Neuron (in vitro differentiated cells): ENCODE measurements around the gene CTIF.
"Not testable (repeated sequence)": the region's sequence is repeated elsewhere in the genome, so short reads cannot be mapped to it uniquely, and the experiment has no call there.

ENCODE experiments used
- H2AFZ ChIP-seq: one replicate; pipeline ENCODE4 v1.6.1; 2013; ENCODE audit warnings: low read depth, mild to moderate bottlenecking, inconsistent platforms, low read length, moderate library complexity
- H3K27me3 ChIP-seq: one replicate; pipeline ENCODE4 v1.6.1; 2013; ENCODE audit warnings: low read length; ENCODE audit not compliant: insufficient read depth
- H3K36me3 ChIP-seq: one replicate; pipeline ENCODE4 v1.6.1; 2013; ENCODE audit warnings: low read length; ENCODE audit not compliant: insufficient read depth
- H3K4me1 ChIP-seq: one replicate; pipeline ENCODE4 v1.6.1; 2013; ENCODE audit warnings: low read length; ENCODE audit not compliant: insufficient read depth
- H3K4me3 ChIP-seq: 2 replicates; pipeline ENCODE4 v1.5.1; 2013; ENCODE audit warnings: mild to moderate bottlenecking, low read length, moderate library complexity
- H3K9me3 ChIP-seq: one replicate; pipeline ENCODE4 v1.6.1; 2013; ENCODE audit warnings: low read length

CTIF gene

DNA sequence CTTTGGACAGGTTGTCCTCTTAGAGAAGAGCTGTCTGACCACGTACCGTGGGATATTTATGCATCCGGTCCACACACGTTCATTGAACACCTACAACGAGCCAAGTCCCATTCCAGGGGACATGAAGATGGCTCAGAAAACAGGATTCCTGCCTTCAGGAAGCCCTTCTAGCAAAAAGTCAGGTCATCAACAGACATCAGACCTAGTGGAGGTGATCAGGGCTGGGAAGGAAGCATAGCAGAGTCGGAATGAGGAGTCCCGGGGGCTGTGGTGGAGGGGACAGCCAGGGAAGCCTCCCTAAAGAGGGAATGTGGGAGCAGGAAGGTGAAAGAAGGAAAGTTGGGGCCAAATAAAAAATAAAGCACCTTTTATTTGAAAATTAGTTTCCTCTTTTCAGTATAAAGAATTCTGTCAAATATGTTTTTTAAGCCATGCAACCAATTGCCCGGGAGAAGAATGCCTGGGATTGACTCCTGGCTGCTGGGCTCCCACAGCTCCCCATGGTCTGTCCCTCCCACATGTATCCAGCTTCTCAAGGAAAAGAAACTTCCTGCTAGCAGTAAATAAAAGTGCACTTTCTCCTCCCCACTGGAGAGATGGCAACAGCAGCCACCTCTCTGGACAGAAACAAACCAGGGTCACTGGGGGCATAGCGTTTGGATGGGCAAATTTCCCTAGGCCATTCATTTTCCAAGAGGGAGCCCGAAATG is 267.1 kb downstream of the CTIF start:
- Histone ChIP-seq H3K36me3 (no peaks in the 10 kb centered on the region), H3K4me1 (peaks cover 10% of the 10 kb centered on the region), H3K4me3 (no peak overlapping the region), H3K9me3 (no peaks in the 10 kb centered on the region), H3K27me3 (no peaks in the 10 kb centered on the region), H2AFZ (no peak overlapping the region)

- Histone ChIP-seq H2AFZ (no peak overlapping the region), H3K9me3 (no peaks in the 10 kb centered on the region), H3K4me3 (no peak overlapping the region), H3K4me1 (peaks cover 10% of the 10 kb centered on the region), H3K27me3 (no peaks in the 10 kb centered on the region), H3K36me3 (no peaks in the 10 kb centered on the region)
Measured at GRCh38 chr18:48806551-48807261, 267.9 kb downstream of the CTIF start.

DNA sequence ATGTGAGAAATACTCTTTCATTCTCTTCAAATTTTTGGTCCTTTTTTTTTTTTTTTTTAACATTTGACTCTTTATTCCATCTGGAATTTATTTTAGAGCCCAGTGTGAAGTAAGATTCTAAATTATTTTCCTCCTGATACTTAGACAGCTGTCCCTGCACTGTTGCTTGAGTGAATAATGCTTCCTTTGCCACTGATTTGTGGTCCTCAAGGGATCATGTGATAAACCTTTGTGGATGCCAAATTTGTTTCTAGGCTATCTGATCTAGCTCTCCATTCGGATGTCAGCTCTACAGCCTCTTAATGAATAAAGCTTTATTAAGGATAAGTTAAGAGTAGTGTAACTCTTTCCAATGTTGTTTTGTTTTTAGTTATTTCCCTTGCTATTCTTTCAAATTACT is 269.6 kb downstream of the CTIF start:
- Histone ChIP-seq H3K36me3 (no peaks in the 10 kb centered on the region), H3K4me3 (no peak overlapping the region), H2AFZ (no peak overlapping the region)

GRCh38 chr18:48809365-48809764 is 270.5 kb downstream of the CTIF start:
- no peak overlapping the region for H3K4me3 ChIP-seq

More for the DNA sequence above, 269.6 kb downstream of the CTIF start:
- Histone ChIP-seq H3K9me3 (no peaks in the 10 kb centered on the region), H3K4me1 (peaks cover 6% of the 10 kb centered on the region), H3K27me3 (no peaks in the 10 kb centered on the region)

GRCh38 chr18:48810805-48811204 is 272.0 kb downstream of the CTIF start:
- Histone ChIP-seq H3K36me3 (no peaks in the 10 kb centered on the region), H3K9me3 (no peaks in the 10 kb centered on the region), H3K4me3 (no peak overlapping the region), H3K27me3 (no peaks in the 10 kb centered on the region), H2AFZ (no peak overlapping the region), H3K4me1 (peaks cover 6% of the 10 kb centered on the region)

More at GRCh38 chr18:48809365-48809764, 270.5 kb downstream of the CTIF start:
- H2AFZ ChIP-seq: no peak overlapping the region
- peaks cover 6% of the 10 kb centered on the region for H3K4me1 ChIP-seq
- H3K36me3 ChIP-seq: no peaks in the 10 kb centered on the region
- H3K27me3 ChIP-seq: no peaks in the 10 kb centered on the region
- H3K9me3 ChIP-seq: no peaks in the 10 kb centered on the region

GRCh38 chr18:48811401-48811800 is 272.6 kb downstream of the CTIF start:
- Histone ChIP-seq H3K36me3 (no peaks in the 10 kb centered on the region), H3K27me3 (no peaks in the 10 kb centered on the region), H3K4me1 (peaks cover 6% of the 10 kb centered on the region), H3K9me3 (no peaks in the 10 kb centered on the region), H2AFZ (no peak overlapping the region), H3K4me3 (no peak overlapping the region)

- not testable (repeated sequence) for H3K4me3 ChIP-seq, H2AFZ ChIP-seq, H3K4me1 ChIP-seq, H3K27me3 ChIP-seq, H3K9me3 ChIP-seq, H3K36me3 ChIP-seq
Measured at GRCh38 chr18:48811977-48812451, 273.2 kb downstream of the CTIF start.

DNA sequence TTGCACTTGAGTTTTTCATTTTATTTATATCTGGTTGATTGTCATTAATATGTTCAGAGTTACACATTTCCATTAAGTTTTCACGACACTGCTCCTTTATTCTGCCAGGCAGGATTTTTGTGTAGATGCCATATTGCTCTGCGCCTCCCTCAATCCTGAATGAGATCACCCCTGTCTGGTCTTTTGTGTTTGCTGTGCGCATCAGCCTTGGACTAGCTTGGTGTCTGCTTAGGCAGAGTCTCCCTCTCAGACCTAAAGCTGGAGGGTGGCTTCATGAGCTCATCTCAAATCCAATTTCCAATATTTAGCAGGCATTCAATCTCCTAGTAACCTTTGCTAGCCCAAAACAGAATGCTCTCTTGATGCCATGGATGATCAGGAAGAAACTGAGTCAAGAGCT is 274.5 kb downstream of the CTIF start:
- Histone ChIP-seq H3K27me3 (no peaks in the 10 kb centered on the region), H2AFZ (no peak overlapping the region), H3K36me3 (peaks cover 3% of the 10 kb centered on the region), H3K4me1 (peaks cover 6% of the 10 kb centered on the region), H3K4me3 (no peak overlapping the region), H3K9me3 (no peaks in the 10 kb centered on the region)

DNA sequence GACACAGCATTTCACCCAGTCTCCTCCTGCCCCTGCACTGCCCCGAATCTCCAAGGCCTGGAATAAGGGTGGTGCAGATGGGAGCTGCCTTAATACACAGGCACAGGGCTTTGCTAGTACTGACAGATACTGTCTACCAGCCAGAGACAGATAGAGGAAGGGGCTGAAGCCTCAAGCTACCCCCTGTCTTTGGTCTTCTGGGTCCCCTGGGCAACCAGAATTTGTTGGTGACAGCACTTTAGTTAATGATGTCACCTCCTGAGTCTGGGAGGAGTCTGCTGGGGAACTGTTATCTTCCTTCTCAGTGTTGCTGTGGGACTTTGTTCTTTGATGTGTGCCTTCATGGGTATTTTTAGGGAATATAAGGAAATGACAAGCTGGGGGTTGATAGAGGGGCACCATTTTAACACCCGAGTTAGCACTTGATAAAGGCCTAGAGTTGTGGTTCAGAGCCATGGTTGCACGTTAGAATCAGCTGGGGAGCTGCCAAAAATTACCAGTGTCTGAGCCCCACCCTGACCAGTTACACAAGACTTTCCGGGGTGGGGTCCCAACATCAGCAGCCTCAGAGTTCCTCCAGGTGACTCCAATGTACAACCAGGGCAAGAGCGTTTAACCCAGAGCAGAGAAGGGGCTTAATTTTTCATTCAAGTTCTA is 275.1 kb downstream of the CTIF start:
- no peaks in the 10 kb centered on the region for H3K9me3 ChIP-seq

DNA sequence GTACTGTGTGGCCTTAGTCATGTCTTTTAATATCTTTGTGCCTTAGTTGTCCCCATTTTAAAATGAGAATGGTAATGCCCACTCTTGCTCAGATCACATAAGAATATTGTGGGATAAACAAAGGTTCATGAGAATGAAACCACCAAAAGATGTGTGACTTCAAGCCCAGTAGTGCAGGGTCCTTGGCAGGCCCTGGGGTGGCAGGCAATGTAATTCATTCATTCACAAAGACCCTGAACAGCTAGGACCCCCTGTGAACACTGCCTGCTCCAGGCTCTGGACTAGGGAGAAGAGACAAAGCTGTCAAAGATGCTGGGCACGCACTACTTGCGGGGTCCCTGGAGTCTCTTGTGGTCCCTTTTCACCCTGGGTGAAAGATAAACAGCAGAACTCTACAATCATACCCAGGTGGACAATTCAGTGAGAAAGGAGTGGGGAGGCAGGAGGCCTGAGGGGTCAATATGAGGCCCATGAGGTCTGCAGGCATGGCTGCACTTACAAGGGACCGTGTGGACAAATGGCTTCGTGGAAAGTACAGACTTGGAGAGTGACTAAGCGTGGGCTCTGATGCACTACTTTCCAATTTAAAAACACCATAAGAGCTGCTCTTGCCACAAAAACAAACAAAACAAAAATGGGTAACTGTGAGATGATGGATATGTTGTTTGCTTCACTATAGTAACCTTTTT is 275.8 kb downstream of the CTIF start:
- no peak overlapping the region for H3K4me3 ChIP-seq
- peaks cover 12% of the 10 kb centered on the region for H3K4me1 ChIP-seq
- peaks cover 3% of the 10 kb centered on the region for H3K36me3 ChIP-seq
- no peak overlapping the region for H2AFZ ChIP-seq
- no peaks in the 10 kb centered on the region for H3K9me3 ChIP-seq
- no peaks in the 10 kb centered on the region for H3K27me3 ChIP-seq

More for the DNA sequence above, 275.1 kb downstream of the CTIF start:
- Histone ChIP-seq H3K27me3 (no peaks in the 10 kb centered on the region), H3K36me3 (peaks cover 3% of the 10 kb centered on the region), H3K4me1 (peaks cover 8% of the 10 kb centered on the region), H2AFZ (no peak overlapping the region), H3K4me3 (no peak overlapping the region)

DNA sequence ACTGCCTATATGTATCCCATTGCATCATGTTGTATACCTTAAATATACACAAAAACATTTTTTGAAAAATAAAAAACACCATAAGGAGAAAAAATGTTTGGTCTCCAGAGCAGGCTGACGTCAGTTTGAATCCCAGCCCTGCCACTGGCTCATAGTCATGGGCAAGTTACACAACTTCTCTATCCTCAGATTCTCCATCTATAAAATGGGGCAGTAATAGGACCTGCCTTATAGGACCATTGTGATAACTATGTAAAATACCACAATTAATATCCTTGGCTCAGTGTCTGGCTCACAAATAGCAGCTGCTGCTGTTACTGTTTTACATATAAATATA is 276.3 kb downstream of the CTIF start:
- no peaks in the 10 kb centered on the region for H3K9me3 ChIP-seq
- H3K4me1 ChIP-seq: peaks cover 12% of the 10 kb centered on the region
- H3K27me3 ChIP-seq: no peaks in the 10 kb centered on the region
- H3K36me3 ChIP-seq: peaks cover 3% of the 10 kb centered on the region
- no peak overlapping the region for H2AFZ ChIP-seq
- no peak overlapping the region for H3K4me3 ChIP-seq

DNA sequence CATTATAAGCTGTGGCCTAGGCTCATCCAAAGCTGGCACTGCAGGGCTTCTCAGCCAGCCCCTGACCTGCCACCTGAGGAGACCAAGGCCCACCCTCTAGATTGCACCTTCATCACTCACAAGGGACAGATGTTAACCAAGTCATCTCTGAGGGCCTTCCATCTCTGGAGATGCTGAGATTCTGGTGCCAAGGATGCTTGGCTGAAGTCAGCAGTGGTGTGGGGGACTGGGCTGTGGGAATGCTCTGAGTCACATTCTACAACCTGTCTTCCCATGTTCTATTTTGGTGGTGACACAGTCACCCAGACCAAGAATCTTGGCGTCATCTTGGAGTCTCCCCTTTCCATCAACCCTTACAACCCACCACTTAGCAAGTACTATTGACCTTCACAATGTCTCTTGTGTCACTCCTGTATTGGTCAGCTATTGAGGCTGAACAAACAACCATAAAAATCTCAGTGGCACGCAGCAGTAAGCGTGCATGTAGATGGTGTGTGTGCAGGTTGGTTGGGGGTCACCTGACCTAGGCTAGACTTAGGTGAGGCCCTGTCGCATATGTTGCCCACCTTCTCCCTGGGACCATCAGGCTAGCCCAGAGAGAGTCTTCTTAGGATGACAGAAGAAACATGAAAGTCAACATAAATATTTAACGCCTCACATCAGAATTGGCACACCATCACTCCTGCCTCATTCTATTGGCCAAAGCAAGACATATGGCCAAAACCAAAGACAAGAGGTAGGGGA is 276.9 kb downstream of the CTIF start:
- Histone ChIP-seq H2AFZ (no peak overlapping the region), H3K27me3 (no peaks in the 10 kb centered on the region), H3K4me3 (no peak overlapping the region), H3K4me1 (peaks cover 12% of the 10 kb centered on the region), H3K9me3 (no peaks in the 10 kb centered on the region), H3K36me3 (peaks cover 3% of the 10 kb centered on the region)
